Keratinocyte (primary cell): ENCODE data around the gene RYR2. TPM values are rescaled to one million over a fixed set of nuclear protein-coding genes. Genes with fewer than 3 reads are reported as not detected.

Source experiments
- DNase-seq: peaks from one replicate; pipeline ENCODE4 v3.0.0-alpha.2; 2011; ENCODE audit warnings: low read depth, missing footprints, low spot score
- FAIRE-seq: peaks from 2 replicates; lab custom pipeline; 2011; peaks lifted over from hg19 to GRCh38; lab: Jason Lieb, UNC
- H2AFZ ChIP-seq: 2 replicates; pipeline ENCODE4 v1.6.0; 2012; ENCODE audit warnings: low read length, control low read depth, inconsistent platforms; ENCODE audit not compliant: control insufficient read depth
- H3K27ac ChIP-seq: 2 replicates; pipeline ENCODE4 v1.5.1; 2011; ENCODE audit warnings: low read length; ENCODE audit not compliant: control insufficient read depth, insufficient read depth
- H3K27me3 ChIP-seq: 3 replicates; pipeline ENCODE4 v1.6.0; 2011; ENCODE audit warnings: low read length; ENCODE audit not compliant: control insufficient read depth, insufficient read depth; ENCODE audit errors: extremely low read depth
- H3K36me3 ChIP-seq, 2 experiments: 2 replicates in 1 of 2; 3 replicates in 1 of 2; pipeline ENCODE4 v1.5.1; 2011; ENCODE audit warnings: low read length in 2 of 2, mild to moderate bottlenecking in 1 of 2; ENCODE audit not compliant: control insufficient read depth in 2 of 2, insufficient read depth in 2 of 2; ENCODE audit errors: extremely low read depth in 1 of 2
- H3K4me1 ChIP-seq: 3 replicates; pipeline ENCODE4 v1.5.1; 2011; ENCODE audit warnings: low read length; ENCODE audit not compliant: control insufficient read depth, insufficient read depth; ENCODE audit errors: extremely low read depth
- H3K4me2 ChIP-seq: 3 replicates; pipeline ENCODE4 v1.6.0; 2011; ENCODE audit warnings: low read depth, low read length; ENCODE audit not compliant: control insufficient read depth, insufficient read depth; ENCODE audit errors: extremely low read depth
- H3K4me3 ChIP-seq, 3 experiments: fragments of 200-600 bp in 1 of 3; sonication (generic) in 1 of 3; 2 replicates in 2 of 3; 3 replicates in 1 of 3; pipeline ENCODE4 v1.5.1; 2011 to 2016; ENCODE audit warnings: low read length in 3 of 3, mild to moderate bottlenecking in 3 of 3, control low read depth in 2 of 3, inconsistent platforms in 1 of 3, low read depth in 1 of 3, mixed read lengths in 1 of 3, mixed run types in 1 of 3, moderate library complexity in 1 of 3; ENCODE audit not compliant: control insufficient read depth in 2 of 3, insufficient read depth in 2 of 3; ENCODE audit errors: extremely low read depth in 1 of 3
- H3K79me2 ChIP-seq: 2 replicates; pipeline ENCODE4 v1.6.0; 2012; ENCODE audit warnings: low read length; ENCODE audit not compliant: control insufficient read depth, insufficient read depth
- H3K9ac ChIP-seq: 3 replicates; pipeline ENCODE4 v1.6.0; 2011; ENCODE audit warnings: low read length; ENCODE audit not compliant: control insufficient read depth, insufficient read depth; ENCODE audit errors: extremely low read depth
- H3K9me1 ChIP-seq: 3 replicates; pipeline ENCODE4 v1.6.0; 2011; ENCODE audit warnings: low read length; ENCODE audit not compliant: control insufficient read depth, insufficient read depth; ENCODE audit errors: extremely low read depth
- H3K9me3 ChIP-seq: 2 replicates; pipeline ENCODE4 v1.5.1; 2012; ENCODE audit warnings: low read depth, low read length; ENCODE audit not compliant: control insufficient read depth
- H4K20me1 ChIP-seq: 3 replicates; pipeline ENCODE4 v1.6.0; 2011; ENCODE audit warnings: low read length; ENCODE audit not compliant: control insufficient read depth, insufficient read depth; ENCODE audit errors: extremely low read depth
- EZH2 ChIP-seq: IDR thresholded peaks from one replicate; pipeline ENCODE4 v1.6.1; 2012; ENCODE audit warnings: inconsistent platforms, mild to moderate bottlenecking, low read length, moderate library complexity
- dilution Hi-C: fragments of 300-500 bp; cut with MboI; formaldehyde crosslinking; loops from one replicate; pipeline ENCODE4 v1.7.0; 2020; ENCODE audit warnings: low sequenced_read_pairs; ENCODE audit not compliant: extremely low pct_ligation_motif_present
- polyA plus RNA-seq, 5 experiments: library from polyadenylated mRNA; depleted of rRNA in 3 of 5; stranded (reverse) in 3 of 5; stranded (forward) in 1 of 5; unstranded in 1 of 5; fragments of >200 nt; gene quantifications; 1 replicate in 1 of 5; 2 replicates in 3 of 5; 3 replicates in 1 of 5; pipeline versions ENCODE4 v1.2.1 to v1.2.3, GENCODE V29; 2011 to 2012; ENCODE audit warnings: missing spikeins in 2 of 5, low read depth in 1 of 5, low replicate concordance in 1 of 5
- TF ChIP-seq, protein P1 (sequence below), 3 experiments: IDR thresholded peaks in 1 of 3; conservative IDR thresholded peaks in 1 of 3; optimal IDR thresholded peaks in 1 of 3; 2 replicates in 2 of 3; 3 replicates in 1 of 3; pipeline versions ENCODE3 to v1.5.1; 2011; ENCODE audit warnings: low read length in 3 of 3, mild to moderate bottlenecking in 3 of 3, moderate library complexity in 2 of 3, control low read depth in 1 of 3, inconsistent platforms in 1 of 3; ENCODE audit not compliant: insufficient read depth in 2 of 3; ENCODE audit errors: extremely low read depth in 1 of 3

The RYR2 gene
- polyA plus RNA-seq, 1 donor (not counting 4 experiments of a cell fraction or from before 2014, with no cell fraction given), result 0.05 TPM

DNA sequence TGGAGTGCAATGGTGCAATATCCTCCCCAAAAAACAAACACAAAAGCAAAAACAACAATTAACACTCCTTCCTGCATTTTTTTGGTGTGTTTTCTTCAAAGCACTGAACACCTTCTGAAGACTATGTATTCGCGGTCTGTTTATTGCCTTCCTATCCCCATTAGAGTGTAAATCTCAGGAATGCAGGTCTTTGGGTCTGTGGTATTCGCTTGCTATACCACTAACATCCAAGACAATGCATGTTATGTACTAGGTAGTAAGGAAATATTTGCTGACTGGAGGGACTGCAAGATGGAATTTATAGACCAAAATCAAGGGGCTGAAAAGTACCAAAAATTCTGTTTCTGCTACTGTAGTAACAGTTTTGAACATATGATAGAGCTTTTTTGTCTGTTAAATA is 299.4 kb downstream of the RYR2 start:
- Histone ChIP-seq H3K27ac (no peak overlapping the region), H4K20me1 (no peaks in the 10 kb centered on the region), H3K4me1 (no peaks in the 10 kb centered on the region), H3K27me3 (no peaks in the 10 kb centered on the region), H3K4me3 (no peak overlapping the region), H2AFZ (no peak overlapping the region), H3K9me3 (no peaks in the 10 kb centered on the region), H3K4me2 (no peak overlapping the region), H3K36me3 (no peaks in the 10 kb centered on the region), H3K79me2 (no peaks in the 10 kb centered on the region), H3K9ac (no peak overlapping the region), H3K9me1 (no peaks in the 10 kb centered on the region)
- TF ChIP-seq, protein P1, sequence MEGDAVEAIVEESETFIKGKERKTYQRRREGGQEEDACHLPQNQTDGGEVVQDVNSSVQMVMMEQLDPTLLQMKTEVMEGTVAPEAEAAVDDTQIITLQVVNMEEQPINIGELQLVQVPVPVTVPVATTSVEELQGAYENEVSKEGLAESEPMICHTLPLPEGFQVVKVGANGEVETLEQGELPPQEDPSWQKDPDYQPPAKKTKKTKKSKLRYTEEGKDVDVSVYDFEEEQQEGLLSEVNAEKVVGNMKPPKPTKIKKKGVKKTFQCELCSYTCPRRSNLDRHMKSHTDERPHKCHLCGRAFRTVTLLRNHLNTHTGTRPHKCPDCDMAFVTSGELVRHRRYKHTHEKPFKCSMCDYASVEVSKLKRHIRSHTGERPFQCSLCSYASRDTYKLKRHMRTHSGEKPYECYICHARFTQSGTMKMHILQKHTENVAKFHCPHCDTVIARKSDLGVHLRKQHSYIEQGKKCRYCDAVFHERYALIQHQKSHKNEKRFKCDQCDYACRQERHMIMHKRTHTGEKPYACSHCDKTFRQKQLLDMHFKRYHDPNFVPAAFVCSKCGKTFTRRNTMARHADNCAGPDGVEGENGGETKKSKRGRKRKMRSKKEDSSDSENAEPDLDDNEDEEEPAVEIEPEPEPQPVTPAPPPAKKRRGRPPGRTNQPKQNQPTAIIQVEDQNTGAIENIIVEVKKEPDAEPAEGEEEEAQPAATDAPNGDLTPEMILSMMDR (optimal IDR thresholded peaks at IDR 0.05 in 1 of 3, IDR thresholded peaks at IDR 0.05 in 1 of 3, conservative IDR thresholded peaks at IDR 0.05 in 1 of 3; ENCODE audit: extremely low read depth in 1 of 3, insufficient read depth in 2 of 3, low read length in 3 of 3), result no peak
- TF ChIP-seq EZH2, result no peak
- dilution Hi-C loops, result no loop called here
- FAIRE-seq (no peak), DNase-seq (no peak)

DNA sequence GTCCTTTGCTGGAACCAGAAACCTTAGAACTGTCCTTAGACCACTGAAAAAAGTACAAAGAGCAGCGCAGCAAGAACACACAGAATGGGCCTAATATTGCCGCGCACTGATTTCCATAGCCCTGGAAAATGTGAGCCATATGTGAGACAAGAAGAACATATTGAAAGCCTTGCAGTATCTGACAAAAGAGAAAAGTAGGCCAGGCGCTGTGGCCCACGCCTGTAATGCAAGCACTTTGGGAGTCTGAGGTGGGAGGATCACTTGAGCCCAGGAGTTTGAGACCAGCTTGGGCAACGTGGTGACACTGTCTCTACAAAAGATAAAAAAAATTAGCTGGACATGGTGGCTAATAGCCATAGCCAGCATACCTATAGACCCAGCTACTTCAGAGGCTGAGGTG is 300.7 kb downstream of the RYR2 start:
- dilution Hi-C loops, result no loop called here
- FAIRE-seq, result no peak
- no peaks in the 10 kb centered on the region for H3K79me2 ChIP-seq

More for the DNA sequence above, 300.7 kb downstream of the RYR2 start:
- Histone ChIP-seq H4K20me1 (no peaks in the 10 kb centered on the region), H3K9me3 (no peaks in the 10 kb centered on the region), H3K27ac (no peak overlapping the region), H3K4me2 (no peak overlapping the region), H3K9me1 (no peaks in the 10 kb centered on the region), H3K27me3 (no peaks in the 10 kb centered on the region), H3K4me1 (no peaks in the 10 kb centered on the region), H3K9ac (no peak overlapping the region), H3K4me3 (no peak overlapping the region), H3K36me3 (no peaks in the 10 kb centered on the region), H2AFZ (no peak overlapping the region)
- DNase-seq, result no peak
- no peak for TF ChIP-seq EZH2
- TF ChIP-seq, protein P1 (optimal IDR thresholded peaks at IDR 0.05 in 1 of 3, IDR thresholded peaks at IDR 0.05 in 1 of 3, conservative IDR thresholded peaks at IDR 0.05 in 1 of 3; ENCODE audit: extremely low read depth in 1 of 3, insufficient read depth in 2 of 3, low read length in 3 of 3), result no peak
